GM21723 (cell line): ENCODE data around the gene LIPE.

Experiments used
- ATAC-seq: cut with Tn5 transposase; IDR thresholded peaks from one replicate; pipeline ENCODE4 v1.9.1; 2021; ENCODE audit warnings: mild to moderate bottlenecking, moderate library complexity; ENCODE audit not compliant: unreplicated experiment

LIPE gene

DNA sequence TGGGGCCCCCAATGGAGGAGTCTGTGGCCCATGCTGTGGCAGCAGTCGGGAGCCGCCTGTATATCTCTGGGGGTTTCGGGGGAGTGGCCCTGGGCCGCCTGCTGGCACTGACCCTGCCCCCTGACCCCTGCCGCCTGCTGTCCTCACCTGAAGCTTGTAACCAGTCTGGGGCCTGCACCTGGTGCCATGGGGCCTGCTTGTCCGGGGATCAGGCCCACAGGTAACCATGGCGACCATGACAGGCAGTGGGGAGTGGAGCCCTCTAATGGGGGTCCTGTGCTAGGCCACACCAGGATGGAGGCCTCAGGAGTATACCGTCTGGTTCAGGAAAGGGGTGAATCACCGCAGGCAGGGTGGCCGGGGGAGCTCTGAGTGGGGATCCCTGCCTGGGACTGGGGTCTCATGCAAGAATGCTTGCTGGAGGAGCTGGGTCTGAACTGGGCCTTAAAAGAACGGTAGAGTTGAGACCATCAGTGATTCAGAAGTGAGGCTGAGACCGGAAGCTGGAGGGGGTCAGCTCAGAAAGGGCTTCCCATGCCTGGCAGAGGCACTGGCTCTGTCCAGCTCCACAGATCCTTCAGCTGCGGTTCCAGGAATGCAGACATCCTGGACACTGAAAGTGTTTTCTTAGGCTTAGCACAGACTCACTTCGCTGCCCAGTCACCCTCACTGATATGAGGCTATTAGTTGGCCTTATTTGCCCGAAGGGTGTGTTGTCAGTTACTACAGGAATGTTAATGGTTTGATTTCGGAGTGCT, 66.2 kb downstream of the LIPE start:
- ATAC-seq, result no peak

DNA sequence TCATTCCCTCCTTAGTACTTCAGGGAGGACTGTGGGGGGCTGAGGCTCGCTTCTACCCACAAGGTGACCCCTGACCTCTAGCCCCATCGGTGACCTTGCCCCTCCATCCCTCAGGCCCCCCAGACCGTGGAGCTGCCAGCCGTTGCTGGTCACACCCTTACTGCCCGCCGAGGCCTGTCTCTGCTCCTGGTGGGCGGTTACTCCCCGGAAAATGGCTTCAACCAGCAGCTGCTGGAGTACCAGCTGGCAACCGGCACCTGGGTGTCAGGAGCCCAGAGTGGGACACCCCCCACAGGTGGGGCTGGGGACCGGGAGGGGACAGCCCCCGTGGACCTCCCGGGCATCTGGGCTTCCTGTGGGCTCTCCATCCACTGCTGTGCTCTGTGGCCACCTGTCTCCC, 69.9 kb downstream of the LIPE start:
- ATAC-seq, result no peak

DNA sequence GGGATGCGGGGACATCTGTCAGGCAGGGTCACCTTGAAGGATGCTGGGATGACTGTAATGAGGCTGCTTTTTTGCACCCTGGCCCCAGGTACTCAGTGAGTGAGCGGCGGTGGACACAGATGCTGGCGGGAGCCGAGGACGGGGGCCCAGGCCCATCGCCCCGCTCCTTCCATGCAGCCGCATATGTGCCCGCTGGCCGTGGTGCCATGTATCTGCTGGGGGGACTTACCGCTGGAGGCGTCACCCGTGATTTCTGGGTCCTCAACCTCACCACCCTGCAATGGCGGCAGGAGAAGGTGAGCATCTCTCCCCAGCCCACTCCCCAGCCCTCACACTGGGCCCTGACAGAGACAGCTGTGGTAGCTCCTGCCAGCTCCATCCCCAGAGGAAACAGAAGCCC, 70.5 kb downstream of the LIPE start:
- ATAC-seq, result no peak

DNA sequence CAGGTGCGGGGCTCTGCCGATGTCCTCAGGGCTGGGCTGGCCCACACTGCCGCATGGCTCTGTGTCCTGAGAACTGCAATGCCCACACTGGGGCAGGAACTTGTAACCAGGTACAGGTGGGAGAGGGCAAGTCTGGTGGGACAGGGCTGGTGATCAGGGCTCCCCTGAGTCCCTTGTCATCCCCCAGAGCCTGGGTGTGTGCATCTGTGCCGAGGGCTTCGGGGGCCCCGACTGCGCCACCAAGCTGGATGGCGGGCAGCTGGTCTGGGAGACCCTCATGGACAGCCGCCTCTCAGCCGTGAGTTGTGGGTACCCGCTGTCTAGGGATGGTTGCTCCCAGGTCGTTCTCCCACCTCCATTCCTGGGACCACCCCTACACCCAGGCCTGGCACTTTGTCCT, 71.3 kb downstream of the LIPE start:
- ATAC-seq, result no peak

DNA sequence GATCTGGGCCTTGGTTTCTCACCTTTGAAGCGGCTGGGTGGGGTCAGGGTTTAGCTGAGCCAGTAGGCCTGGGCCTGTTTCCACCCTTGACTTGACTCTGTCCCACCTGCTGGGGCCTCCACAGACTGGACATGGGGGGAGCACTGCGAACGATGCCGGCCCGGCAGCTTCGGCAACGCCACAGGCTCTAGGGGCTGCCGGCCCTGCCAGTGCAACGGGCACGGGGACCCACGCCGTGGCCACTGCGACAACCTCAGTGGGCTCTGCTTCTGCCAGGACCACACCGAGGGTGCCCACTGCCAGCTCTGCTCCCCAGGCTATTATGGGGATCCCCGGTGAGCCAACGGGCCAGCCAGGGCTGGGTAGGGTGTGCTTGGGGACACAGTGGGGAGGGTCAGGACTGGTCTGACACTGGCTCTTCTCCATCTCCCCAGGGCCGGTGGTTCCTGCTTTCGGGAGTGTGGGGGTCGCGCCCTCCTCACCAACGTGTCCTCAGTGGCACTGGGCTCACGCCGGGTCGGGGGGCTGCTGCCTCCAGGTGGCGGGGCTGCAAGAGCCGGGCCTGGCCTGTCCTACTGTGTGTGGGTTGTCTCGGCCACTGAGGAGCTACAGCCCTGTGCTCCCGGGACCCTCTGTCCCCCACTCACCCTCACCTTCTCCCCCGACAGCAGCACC, 73.7 kb downstream of the LIPE start:
- no peak for ATAC-seq

GRCh38 chr19:42352301-42353259, 74.6 kb downstream of the LIPE start:
- no peak for ATAC-seq
